Endothelial cell of umbilical vein (primary cell): Measurements from ENCODE around the gene KCP. TPM values are rescaled to one million over a fixed set of nuclear protein-coding genes. Genes with fewer than 3 reads are reported as not detected.

Experiments
- BruUV-seq: library from RNA; stranded (reverse); fragments of 400-500 nt; replicated peaks from 2 replicates; lab custom pipeline; 2021; lab: Mats Ljungman, UMichigan
- CTCF ChIA-PET: fragments of 300-600, 350-600 bp; sonication (Branson Sonifier 250); formaldehyde crosslinking; loops from one replicate; lab custom pipeline; 2021; ENCODE audit warnings: antibody characterized with exemption, inconsistent platforms; lab: Charles Lee
- POLR2A ChIA-PET: fragments of 300-600, 350-600 bp; sonication (Branson Sonifier 250); formaldehyde crosslinking; loops from one replicate; lab custom pipeline; 2021; ENCODE audit warnings: antibody characterized with exemption, inconsistent platforms; lab: Charles Lee
- DNase-seq: peaks from one replicate; pipeline ENCODE4 v3.0.0-alpha.2; 2011; ENCODE audit warnings: low read depth, low spot score
- FAIRE-seq: peaks from 2 replicates; lab custom pipeline; 2011; peaks lifted over from hg19 to GRCh38; lab: Jason Lieb, UNC
- H2AFZ ChIP-seq: 2 replicates; pipeline ENCODE4 v1.6.0; 2012; ENCODE audit warnings: low read depth, low read length, control low read depth, inconsistent platforms
- H3K27ac ChIP-seq: 2 replicates; pipeline ENCODE4 v1.5.1; 2011; ENCODE audit warnings: low read depth, mild to moderate bottlenecking, control low read depth, low read length, moderate library complexity; ENCODE audit not compliant: insufficient read depth
- H3K27me3 ChIP-seq, 2 experiments: 2 replicates each; pipeline versions ENCODE4 v1.6.0 to v1.6.1; 2011; ENCODE audit warnings: low read length in 2 of 2, mixed read lengths in 1 of 2; ENCODE audit not compliant: control insufficient read depth in 2 of 2, insufficient read depth in 2 of 2
- H3K36me3 ChIP-seq, 2 experiments: 2 replicates in 1 of 2; 3 replicates in 1 of 2; pipeline ENCODE4 v1.5.1; 2011; ENCODE audit warnings: low read length in 2 of 2, mild to moderate bottlenecking in 1 of 2, moderate library complexity in 1 of 2; ENCODE audit not compliant: control insufficient read depth in 2 of 2, insufficient read depth in 2 of 2; ENCODE audit errors: extremely low read depth in 1 of 2
- H3K4me1 ChIP-seq: 3 replicates; pipeline ENCODE4 v1.5.1; 2011; ENCODE audit warnings: mild to moderate bottlenecking, low read length; ENCODE audit not compliant: control insufficient read depth, insufficient read depth; ENCODE audit errors: extremely low read depth
- H3K4me2 ChIP-seq: 2 replicates; pipeline ENCODE4 v1.6.1; 2011; ENCODE audit warnings: low read length, control low read depth, mixed read lengths; ENCODE audit not compliant: insufficient read depth
- H3K4me3 ChIP-seq, 3 experiments: fragments of 200-600 bp in 1 of 3; sonication (generic), shearing (Covaris generic) in 1 of 3; replicated peaks in 1 of 3; 2 replicates each; pipeline ENCODE4 v1.5.1; 2011 to 2016; ENCODE audit warnings: control low read depth in 3 of 3, low read length in 3 of 3, mild to moderate bottlenecking in 2 of 3, inconsistent platforms in 1 of 3, low read depth in 1 of 3, moderate library complexity in 1 of 3; ENCODE audit not compliant: insufficient read depth in 1 of 3
- H3K79me2 ChIP-seq: 2 replicates; pipeline ENCODE4 v1.6.0; 2012; ENCODE audit warnings: low read length, inconsistent platforms; ENCODE audit not compliant: control insufficient read depth, insufficient read depth
- H3K9ac ChIP-seq: replicated peaks from 2 replicates; pipeline ENCODE3; 2011; ENCODE audit warnings: low read length, control low read depth; ENCODE audit not compliant: insufficient read depth; ENCODE audit errors: extremely low read depth
- H3K9me1 ChIP-seq: replicated peaks from 3 replicates; pipeline ENCODE4 v1.6.0; 2011; ENCODE audit warnings: mild to moderate bottlenecking, low read length; ENCODE audit not compliant: control insufficient read depth, insufficient read depth; ENCODE audit errors: extremely low read depth
- H3K9me3 ChIP-seq: replicated peaks from 2 replicates; pipeline ENCODE4 v1.5.1; 2012; ENCODE audit warnings: low read length, inconsistent platforms; ENCODE audit not compliant: control insufficient read depth, insufficient read depth
- H4K20me1 ChIP-seq: replicated peaks from 2 replicates; pipeline ENCODE3; 2011; ENCODE audit warnings: mild to moderate bottlenecking, low read length; ENCODE audit not compliant: control insufficient read depth, insufficient read depth; ENCODE audit errors: extremely low read depth
- CTCF ChIP-seq, 2 donors: IDR thresholded peaks; 1 replicate in 1 of 2; 2 replicates in 1 of 2; pipeline ENCODE4 v1.5.1; 2011; ENCODE audit warnings: low read length in 2 of 2, mild to moderate bottlenecking in 2 of 2, moderate library complexity in 2 of 2, control low read depth in 1 of 2, inconsistent platforms in 1 of 2, low read depth in 1 of 2; ENCODE audit not compliant: insufficient read depth in 1 of 2; ENCODE audit errors: extremely low read depth in 1 of 2
- EZH2 ChIP-seq: IDR thresholded peaks from 2 replicates; pipeline ENCODE4 v1.6.1; 2012; ENCODE audit warnings: borderline replicate concordance, low read depth, mild to moderate bottlenecking, moderate library complexity, low read length, inconsistent platforms; ENCODE audit not compliant: severe bottlenecking
- FOS ChIP-seq: IDR thresholded peaks from 2 replicates; pipeline ENCODE4 v1.6.1; 2011; ENCODE audit warnings: mild to moderate bottlenecking, low read length, moderate library complexity, borderline replicate concordance; ENCODE audit not compliant: insufficient read depth
- GATA2 ChIP-seq: IDR thresholded peaks from 2 replicates; pipeline ENCODE4 v1.7.0; 2011; ENCODE audit warnings: low read depth, mild to moderate bottlenecking, moderate library complexity, mixed read lengths, low read length; ENCODE audit not compliant: insufficient read length, insufficient read depth
- JUN ChIP-seq: IDR thresholded peaks from 2 replicates; pipeline ENCODE4 v1.6.1; 2011; ENCODE audit warnings: borderline replicate concordance, low read depth; ENCODE audit not compliant: insufficient read length, insufficient read depth
- MAX ChIP-seq: IDR thresholded peaks from 2 replicates; pipeline ENCODE4 v1.6.1; 2011; ENCODE audit not compliant: insufficient read depth, insufficient read length
- MYC ChIP-seq: IDR thresholded peaks from one replicate; pipeline ENCODE4 v1.6.1; 2011; ENCODE audit warnings: mild to moderate bottlenecking, low read depth, low read length
- POLR2A ChIP-seq: IDR thresholded peaks from 2 replicates; pipeline ENCODE4 v1.6.1; 2012; ENCODE audit warnings: low read depth, mild to moderate bottlenecking, control low read depth, low read length
- POLR2AphosphoS5 ChIP-seq: IDR thresholded peaks from 2 replicates; pipeline ENCODE4 v1.6.1; 2012; ENCODE audit warnings: low read depth, mild to moderate bottlenecking, control low read depth, low read length, moderate library complexity; ENCODE audit not compliant: insufficient read depth
- dilution Hi-C: fragments of 300-500 bp; cut with MboI; formaldehyde crosslinking; loops from one replicate; pipeline ENCODE4 v1.15.0; 2019; ENCODE audit warnings: low sequenced_read_pairs; ENCODE audit not compliant: extremely low pct_ligation_motif_present
- intact Hi-C: fragments of 100-400 bp; cut with micrococcal nuclease; formaldehyde crosslinking; loops from one replicate; pipeline ENCODE4 v1.10.0; 2022
- polyA plus RNA-seq, 4 experiments: library from polyadenylated mRNA; depleted of rRNA in 3 of 4; stranded (reverse) in 3 of 4; unstranded in 1 of 4; fragments of >200 nt; gene quantifications; 2 replicates each; pipeline versions ENCODE4 v1.2.1 to v1.2.3, GENCODE V29; 2011 to 2012; ENCODE audit warnings: missing spikeins in 1 of 4
- total RNA-seq: library from RNA; stranded (reverse); gene quantifications from 2 replicates; pipeline ENCODE4 v1.2.3, GENCODE V29; 2021

The KCP gene
- total and polyA plus RNA-seq, 2 donors (not counting 3 experiments of a cell fraction or from before 2014, with no cell fraction given), result not detected

- Histone ChIP-seq H3K9ac (no peak overlapping the region), H3K4me3 (no peak overlapping the region), H3K9me1 (no peaks in the 10 kb centered on the region), H3K79me2 (no peaks in the 10 kb centered on the region), H3K27me3 (no peaks in the 10 kb centered on the region), H4K20me1 (no peaks in the 10 kb centered on the region), H3K4me1 (no peaks in the 10 kb centered on the region), H3K4me2 (no peak overlapping the region), H2AFZ (no peak overlapping the region), H3K36me3 (peaks cover 10 to 59% of the 10 kb centered on the region in 2 experiments), H3K9me3 (no peaks in the 10 kb centered on the region), H3K27ac (no peak overlapping the region)
- FAIRE-seq (no peak), DNase-seq (no peak)
- no TSS peak for BruUV-seq
- dilution Hi-C loops, result no loop called here
- intact Hi-C loops, result no loop called here
- ChIA-PET CTCF (no interaction called here), POLR2A (no interaction called here)
- TF ChIP-seq POLR2A, result no peak
- no peak for TF ChIP-seq JUN
- TF ChIP-seq EZH2, result no peak
- TF ChIP-seq FOS, result no peak
- TF ChIP-seq MAX, result no peak
- TF ChIP-seq GATA2, result no peak
- TF ChIP-seq CTCF (IDR thresholded peaks at IDR 0.05; ENCODE audit: extremely low read depth in 1 of 2, insufficient read depth in 1 of 2, low read depth in 1 of 2, low read length in 2 of 2), result no peak
- no peak for TF ChIP-seq MYC
- TF ChIP-seq POLR2AphosphoS5, result no peak
Measured at GRCh38 chr7:128855559-128855958, 55.0 kb downstream of the KCP start.
